GM19023 (cell line): ENCODE measurements around the gene SGTB.
"Not testable (repeated sequence)": the region's sequence is repeated elsewhere in the genome, so short reads cannot be mapped to it uniquely, and the experiment has no call there.

Source experiments
- ATAC-seq: cut with Tn5 transposase; IDR thresholded peaks from one replicate; pipeline ENCODE4 v1.9.1; 2021; ENCODE audit warnings: mild to moderate bottlenecking, moderate library complexity; ENCODE audit not compliant: unreplicated experiment

SGTB gene

DNA sequence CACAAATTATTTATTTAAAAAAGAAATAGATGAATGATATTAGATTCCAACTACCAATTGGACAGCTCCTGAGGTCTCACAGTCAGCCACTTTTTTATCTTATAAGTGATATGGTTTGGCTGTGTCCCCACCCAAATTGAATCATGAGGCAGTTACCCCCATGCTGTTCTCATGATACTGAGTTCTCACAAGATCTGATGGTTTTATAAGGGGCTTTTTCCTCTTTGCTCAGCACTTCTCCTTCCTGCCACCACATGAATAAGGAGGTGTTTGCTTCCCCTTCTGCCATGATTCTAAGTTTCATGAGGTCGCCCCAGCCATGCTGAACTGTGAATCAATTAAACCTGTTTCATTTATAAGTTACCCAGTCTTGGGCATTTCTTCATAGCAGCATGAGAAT lies 13.0 kb upstream of the SGTB start:
- no peak for ATAC-seq

DNA sequence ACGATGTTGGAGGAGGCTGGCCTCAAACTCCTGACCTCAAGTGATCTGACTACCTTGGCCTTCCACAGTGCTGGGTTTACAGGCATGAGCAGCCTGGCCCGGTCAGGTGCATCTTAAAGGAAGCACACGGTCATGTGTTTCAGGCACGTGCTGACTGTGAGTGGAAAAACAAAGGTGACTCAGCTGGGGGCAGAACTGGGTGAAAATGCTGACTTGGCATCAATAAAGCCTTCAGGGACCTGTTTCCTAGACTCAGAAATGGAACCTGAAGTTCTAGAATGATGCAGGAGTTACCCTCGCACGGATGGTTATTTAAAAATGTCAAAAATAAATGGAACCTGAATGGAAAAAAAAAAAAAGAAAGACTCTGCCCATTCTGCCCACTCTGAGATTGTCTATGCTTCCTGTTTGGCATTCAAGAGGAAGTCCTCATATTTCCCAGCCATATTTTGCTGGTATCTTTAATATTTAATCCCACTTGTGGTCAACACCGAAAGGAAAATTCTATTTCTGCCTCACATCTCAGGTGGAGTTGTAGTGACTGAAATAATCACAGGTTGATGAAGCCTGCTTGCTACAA lies 12.4 kb upstream of the SGTB start:
- not testable (repeated sequence) for ATAC-seq

DNA sequence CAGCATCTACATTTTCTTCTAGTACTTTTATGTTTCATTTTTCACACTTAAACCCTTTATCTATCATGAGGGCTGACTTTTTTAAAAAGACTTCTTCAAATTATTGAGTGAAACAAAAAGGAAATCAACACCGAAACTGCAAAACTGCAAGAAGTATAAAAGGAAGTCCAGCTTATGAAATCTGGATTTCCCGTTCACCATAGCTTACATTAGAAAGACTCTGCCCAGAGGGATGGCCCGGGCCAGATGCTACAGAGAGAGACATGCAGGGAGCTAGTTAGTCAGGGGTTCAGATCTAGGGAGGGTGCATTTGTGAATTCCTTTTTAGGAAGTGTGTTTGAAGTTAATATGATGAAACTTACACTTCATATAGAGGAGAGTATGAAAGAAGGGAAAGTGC lies 10.1 kb upstream of the SGTB start:
- ATAC-seq = not testable (repeated sequence)

DNA sequence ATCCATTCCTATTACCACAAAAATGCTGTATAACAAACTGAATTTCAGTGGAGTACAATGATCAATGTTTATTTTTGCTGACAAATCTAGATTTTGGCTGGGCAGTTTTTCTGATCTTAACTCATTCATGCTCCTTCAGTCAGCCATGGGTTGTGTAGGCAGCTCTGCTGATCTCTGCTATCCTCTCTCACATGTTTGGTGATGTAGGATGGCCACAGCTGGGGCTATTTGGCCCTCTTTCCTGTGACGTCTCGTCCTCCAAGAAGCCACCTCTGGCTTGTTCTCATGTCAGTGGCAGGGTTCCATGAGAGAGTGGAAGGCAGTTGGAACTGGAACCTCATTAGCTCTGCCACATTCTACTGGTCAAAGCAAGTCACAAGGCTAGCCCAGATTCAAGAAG lies 9.0 kb upstream of the SGTB start:
- ATAC-seq = no peak

DNA sequence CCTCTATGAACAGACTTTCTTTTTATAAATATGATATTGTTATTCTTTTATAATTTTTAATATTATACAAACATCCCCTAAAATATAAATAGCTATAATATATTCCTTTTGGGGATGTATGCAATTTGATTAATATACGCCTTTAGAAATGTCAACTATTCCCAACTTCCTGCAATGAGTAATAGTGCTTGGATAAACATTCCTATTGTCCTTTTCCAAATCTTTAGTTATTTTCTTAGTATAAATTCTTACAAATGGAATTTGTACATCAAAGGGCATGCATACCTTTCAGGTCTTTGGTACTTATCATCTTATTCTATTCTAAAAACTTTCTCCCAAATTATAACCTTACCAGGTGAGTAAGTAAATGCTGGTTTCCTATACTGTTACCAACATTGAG lies 6.3 kb upstream of the SGTB start:
- no peak for ATAC-seq

DNA sequence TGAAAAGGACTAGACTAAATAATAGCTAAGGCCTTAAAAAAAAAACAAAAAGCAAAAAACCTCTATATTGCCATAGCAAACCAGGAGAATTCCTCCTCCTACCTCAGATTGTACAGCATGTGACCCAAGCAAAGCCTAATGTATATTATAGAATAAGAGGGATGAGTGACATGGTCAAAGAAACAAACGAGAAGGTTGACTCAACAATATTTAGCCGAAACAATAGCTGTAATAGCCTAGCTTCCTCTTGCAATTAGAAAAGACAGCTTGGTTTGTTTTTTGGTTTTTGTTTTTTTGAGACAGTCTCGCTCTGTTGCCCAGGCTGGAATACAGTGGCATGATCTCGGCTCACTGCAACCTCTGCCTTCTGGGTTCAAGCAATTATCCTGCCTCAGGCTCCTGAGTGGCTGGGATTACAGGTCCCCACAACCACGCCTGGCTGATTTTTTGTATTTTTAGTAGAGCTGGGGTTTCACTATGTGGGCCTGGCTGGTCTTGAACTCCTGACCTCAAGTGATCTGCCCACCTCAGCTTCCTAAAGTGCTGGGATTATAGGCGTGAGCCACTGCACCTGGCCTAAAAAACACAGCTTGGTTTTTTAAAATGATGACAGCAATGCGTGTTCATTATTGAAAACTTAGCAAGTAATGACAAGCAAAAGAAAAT lies 5.7 kb upstream of the SGTB start:
- no peak for ATAC-seq

DNA sequence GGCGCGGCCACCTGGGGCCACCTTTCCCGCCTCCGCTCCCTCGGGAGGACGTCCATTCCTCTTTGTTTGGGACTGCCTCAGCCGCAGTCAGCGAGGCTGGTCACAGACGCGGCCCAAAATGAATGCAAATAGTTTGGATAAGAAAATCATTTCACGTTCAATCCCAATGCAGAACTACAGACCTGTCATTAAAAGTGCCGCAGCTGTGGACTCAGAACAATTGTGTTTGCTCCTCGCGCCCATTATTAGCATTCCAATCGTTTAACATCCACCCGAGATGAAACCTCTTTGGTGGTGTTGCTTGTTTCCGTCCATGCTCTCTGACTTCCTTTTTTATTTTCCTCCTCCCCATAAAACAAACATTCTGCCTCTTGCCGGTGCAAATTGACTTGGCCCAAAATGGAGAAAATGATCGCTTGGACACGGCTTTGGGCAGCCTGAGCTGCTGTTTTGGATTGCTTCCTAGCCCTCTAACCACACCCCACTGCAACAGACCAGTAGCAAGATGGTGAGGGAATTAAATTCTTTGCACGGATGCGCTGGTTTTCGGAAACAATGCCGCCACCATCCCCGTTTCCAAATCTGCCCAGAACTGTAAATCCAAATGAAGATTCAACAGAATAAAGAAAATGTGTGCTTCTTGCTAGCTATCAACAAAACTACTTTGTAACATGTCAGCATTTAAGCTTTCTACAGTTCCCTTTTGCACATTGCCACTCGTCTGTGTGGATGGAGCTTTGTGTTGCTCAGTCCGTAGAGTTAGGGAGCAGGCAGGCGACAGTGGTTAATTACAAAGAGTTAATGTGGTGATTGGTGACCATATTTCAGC lies 880 bp upstream of the SGTB start:
- ATAC-seq = no peak

DNA sequence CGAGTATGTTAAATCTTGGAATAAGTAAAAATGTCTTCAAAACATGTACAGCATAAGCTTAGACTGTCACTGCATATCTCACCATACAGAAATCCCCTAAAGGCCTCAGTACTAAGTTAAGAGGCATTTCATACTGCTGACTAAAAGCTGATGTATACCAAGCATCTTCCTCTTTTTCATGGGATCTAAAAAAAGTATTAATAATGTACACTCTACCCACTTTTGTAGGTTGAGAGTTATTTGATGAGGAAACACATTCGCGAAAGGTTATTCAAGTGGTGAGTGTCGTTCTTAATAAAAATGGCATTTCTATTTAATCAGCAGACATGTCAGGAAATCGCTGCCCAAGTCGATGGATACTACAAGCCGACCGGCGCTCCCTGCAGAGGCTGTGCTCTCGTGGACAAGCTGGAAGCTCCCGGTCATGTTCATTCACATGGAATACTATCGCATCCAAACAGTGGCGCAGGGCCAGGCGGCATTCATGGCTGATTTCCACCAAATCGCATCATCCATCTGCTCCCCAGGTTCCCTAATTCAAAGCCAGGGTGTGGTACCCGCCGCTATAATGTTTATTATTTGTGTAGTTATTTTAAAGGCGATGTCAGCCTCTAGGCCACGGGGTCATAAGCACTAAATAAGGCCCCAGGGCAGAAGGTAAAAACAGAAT lies 724 bp downstream of the SGTB start:
- peak; percentile 6 for ATAC-seq

DNA sequence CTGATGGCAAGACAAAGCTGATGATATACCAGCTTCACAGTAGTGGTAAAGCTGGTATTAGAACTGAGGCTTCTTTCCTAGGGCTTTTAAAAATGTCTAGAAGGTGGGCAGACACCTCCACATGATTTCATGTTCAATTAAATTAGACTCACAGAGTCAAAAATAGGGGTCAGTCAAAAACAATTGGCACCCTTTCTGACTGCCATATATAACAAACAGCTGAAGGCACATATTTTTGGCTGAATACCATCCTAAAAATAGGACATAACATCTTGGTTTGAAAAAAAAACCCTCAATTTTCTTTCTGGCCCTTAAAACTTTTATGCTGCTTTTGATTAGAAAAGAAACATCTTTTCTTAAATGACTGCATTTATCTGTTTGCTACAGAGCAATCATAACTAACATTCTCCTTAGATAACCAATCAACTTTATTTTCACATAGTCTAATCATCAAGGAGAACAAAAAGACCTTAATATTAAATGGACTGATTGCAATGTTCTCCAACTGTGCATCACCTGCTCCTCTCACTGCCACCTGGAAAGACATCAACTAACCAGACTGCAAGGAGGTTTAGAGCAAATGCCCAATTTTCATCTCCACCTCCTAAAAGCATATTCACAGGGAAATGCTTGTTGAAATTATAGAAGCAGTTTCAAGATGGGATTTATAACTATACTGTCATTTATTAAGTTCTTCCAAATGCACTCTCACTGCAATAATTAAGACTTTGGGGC lies 3.2 kb downstream of the SGTB start:
- ATAC-seq = no peak

DNA sequence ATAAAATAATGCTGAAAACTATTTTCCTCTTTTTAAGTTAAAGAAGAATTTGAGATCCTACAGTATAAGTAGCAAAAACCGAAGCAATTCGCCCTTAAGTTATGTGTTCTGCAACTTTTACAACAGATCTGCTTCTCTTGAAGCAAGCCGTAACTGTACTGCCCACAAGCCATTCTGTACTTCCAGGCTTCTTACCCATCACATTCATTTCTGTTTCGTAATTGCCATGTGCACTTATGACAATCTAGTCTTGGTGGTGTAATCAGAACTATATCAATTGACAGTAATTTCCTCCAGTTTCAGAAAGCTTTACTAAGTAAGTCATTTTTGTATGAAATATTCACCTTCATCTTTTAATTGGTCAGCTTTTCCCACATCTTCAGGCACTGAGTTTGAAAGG lies 13.8 kb downstream of the SGTB start:
- ATAC-seq = no peak

DNA sequence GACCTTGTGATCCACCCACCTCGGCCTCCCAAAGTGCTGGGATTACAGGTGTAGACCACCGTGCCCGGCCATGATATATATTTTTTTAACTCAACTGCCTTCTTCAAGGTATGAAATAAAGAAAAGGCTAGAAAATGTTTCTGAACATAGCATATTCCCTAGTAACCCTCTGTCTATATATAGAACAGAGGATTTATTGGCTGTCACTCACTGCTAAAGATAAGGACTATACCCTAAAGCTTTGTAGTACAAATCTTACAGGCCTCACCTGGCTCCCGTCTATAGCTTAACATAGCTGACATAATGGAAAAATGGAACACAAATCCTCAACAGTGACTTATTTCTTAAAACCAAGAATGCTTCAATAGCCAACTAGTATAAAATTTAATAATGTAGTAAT lies 14.2 kb downstream of the SGTB start:
- ATAC-seq = no peak

DNA sequence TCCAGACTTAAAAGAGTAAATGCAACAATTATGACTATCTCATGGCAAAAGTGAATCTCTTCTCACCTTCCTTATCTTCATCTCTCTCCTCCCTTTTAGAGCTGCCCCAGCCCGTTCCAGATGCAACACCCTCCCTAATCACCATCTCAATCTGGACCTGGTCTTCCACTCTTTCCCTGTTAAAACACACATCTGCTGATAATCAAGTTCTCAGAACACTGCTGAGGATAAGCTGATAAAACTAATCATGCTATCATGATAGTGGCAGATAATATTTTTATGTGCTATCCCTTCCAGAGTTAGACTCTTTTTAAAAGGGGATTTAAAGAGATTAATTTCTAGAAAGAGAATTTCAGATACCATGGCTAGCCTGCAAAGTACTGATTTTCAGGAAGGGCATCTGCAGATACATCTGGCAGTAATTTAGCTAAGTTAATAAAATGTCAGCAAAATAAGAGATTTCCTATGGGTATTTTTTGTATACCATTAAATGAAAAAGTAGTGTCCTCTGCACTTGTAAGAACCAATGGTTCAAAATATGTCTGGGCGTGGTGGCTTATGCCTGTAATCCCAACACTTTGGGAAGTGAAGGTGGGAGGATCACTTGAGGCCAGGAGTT lies 17.2 kb downstream of the SGTB start:
- ATAC-seq = no peak

DNA sequence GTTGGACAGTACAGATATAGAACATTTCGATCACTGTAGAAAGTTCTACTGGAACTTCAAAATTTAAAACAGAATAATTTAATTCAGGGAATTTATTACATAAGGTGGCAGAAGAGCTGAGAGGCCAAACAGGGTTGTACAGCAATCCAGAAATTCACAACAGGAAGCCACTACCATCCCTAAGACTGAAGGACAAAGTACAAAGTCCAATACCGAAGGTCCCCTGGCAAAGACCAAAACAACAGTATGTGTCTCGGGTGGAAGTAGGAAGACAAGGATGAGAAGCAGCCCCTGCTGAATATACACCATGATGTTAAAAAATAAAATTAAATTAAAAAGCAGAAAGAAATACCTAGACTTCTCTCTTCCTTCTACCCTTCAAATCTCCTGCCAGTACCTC lies 19.9 kb downstream of the SGTB start:
- no peak for ATAC-seq

DNA sequence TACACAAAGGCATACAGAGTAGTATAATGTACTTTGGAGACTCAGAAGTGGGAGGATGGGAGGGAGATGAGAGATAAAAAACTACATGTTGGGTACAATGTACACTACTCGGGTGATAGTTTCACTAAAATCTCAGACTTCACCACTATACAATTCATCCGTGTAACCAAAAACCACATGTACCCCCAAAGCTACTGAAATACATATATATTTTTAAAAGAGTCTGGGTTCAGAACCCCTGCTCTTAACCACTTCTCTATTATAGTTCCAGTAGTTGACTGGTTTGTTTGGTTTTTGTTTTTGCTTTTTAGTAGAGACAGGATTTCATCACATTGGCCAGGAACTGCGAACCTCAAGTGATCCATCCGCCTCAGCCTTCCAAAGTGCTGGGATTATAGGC lies 22.6 kb downstream of the SGTB start:
- ATAC-seq = no peak

DNA sequence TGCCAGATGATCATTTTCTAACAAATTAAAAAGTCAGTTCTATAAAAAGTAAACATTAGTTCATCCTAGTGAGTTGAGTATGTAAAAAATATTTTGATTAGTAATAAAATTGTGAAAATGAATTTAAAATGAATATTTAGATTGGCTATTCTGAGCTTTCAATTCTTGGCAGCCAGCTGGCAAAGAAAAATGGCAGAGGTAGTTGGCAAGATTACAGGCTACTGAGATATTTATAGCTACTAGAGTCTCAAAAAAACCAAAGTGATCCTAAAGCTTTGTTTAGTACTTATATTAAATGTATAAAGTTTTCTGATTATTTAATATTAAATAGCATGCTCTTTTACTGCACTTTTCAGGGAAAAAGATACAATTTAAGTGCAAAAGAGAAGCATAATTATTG lies 25.0 kb downstream of the SGTB start:
- no peak for ATAC-seq

DNA sequence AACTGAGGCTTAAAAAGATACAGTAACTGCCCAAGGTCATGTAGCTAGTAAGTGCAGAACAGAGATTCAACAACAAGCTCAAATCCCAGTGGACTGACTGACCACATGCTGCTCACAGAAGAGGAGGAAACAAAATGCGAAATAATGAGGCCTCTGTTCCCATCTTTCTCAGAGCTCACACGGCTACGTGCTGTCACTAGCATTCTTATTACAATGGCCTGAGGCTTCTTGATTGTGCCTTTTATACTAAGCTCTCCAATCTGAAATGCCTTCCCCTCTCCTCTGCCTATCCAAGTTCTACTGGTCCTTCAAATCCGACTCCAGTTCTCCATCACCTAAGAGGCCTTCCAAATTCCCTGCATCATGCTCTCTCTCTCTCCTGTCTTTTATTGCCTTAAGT lies 26.0 kb downstream of the SGTB start:
- ATAC-seq = no peak

DNA sequence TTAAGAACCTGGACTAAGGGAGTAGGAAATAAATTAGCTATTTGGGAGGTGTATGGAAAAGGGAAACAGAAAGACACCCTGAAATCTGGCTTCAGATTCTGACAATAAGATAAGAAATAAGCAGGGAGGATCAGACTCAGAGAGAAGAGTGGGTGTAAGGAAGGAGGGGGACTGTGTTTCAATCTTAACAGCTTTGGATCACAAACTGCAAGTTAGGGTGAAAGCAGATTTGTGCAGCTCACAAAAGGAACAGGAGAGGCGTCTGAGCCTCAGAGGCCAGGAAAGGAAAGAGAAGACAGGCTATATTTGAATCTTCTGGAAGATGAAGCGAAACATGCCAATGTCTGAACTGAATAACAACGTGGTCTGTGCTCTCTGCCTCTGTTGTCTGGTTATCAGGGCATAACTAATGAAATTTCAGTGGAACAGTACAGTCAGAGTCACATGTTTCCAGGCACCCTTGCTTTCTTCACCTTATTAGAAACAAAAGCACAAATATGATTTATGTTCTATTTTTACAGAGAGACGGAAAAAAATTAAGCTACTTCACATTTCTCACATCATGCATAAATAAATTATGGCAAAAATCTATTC lies 26.6 kb downstream of the SGTB start:
- no peak for ATAC-seq

DNA sequence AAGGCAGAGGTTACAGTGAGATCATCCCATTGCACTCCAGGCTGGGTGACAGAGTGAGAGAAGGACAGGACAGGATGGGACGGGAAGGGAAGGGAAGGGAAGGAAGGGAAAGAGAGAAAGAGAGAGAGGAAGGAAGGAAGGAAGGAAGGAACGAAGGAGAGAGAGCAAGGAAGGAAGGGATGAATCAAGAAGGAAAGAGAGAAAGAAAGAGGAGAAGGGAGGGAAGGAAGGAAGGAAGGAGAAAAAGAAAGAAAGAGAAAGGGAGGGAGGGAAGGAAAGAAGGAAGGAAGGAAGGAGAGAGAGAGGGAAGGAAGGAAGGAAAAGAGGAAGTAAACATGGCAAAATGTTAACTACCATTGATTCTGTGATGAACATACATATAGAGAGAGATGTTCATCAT lies 28.8 kb downstream of the SGTB start:
- no peak for ATAC-seq

DNA sequence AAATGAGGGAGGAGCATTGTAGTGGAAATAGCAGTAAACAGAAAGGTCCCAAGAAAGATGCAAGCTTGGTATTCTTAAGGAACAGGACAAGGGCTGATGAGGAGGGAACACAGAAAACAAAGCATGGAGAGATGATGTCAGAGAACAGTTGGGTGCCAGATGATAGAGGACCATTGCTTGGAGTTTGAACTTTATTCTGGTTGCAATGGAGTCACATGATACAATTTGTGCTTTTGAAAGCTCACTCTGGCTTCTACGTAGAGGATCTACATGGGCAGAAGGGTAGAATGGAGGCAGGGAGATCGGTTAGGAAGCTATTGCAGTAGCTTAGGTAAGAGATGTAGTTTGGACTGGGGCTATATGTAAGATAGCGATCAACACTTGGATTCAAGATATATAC lies 39.8 kb downstream of the SGTB start:
- ATAC-seq = no peak

DNA sequence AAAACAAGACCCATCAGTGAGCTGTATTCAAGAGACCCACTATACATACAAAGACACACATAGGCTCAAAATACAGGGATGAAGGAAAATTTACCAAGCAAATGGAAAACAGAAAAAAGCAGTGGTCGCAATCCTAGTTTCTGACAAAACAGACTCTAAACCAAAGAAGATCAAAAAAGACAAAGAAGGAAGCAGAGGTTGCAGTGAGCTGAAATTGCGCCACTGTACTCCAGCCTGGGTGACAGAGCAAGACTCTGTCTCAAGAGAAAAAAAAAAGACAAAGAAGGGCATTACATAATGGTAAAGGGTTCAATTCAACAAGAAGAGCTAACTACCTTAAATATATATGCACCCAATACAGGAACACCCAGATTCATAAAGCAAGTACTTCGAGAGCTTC lies 45.9 kb downstream of the SGTB start:
- not testable (repeated sequence) for ATAC-seq
